ENCODE data around the gene MEFV.
"Not testable (repeated sequence)": the region's sequence is repeated elsewhere in the genome, so short reads cannot be mapped to it uniquely, and the experiment has no call there.

Gene MEFV

GRCh38 chr16:3281222-3281820, 24.9 kb upstream of the MEFV start:
- no peak overlapping the region for H3K4me3 ChIP-seq (ENCODE audit: low read depth, low read length)
- DNase-seq (ENCODE audit: low read depth): no peak
- TF ChIP-seq, protein P1, sequence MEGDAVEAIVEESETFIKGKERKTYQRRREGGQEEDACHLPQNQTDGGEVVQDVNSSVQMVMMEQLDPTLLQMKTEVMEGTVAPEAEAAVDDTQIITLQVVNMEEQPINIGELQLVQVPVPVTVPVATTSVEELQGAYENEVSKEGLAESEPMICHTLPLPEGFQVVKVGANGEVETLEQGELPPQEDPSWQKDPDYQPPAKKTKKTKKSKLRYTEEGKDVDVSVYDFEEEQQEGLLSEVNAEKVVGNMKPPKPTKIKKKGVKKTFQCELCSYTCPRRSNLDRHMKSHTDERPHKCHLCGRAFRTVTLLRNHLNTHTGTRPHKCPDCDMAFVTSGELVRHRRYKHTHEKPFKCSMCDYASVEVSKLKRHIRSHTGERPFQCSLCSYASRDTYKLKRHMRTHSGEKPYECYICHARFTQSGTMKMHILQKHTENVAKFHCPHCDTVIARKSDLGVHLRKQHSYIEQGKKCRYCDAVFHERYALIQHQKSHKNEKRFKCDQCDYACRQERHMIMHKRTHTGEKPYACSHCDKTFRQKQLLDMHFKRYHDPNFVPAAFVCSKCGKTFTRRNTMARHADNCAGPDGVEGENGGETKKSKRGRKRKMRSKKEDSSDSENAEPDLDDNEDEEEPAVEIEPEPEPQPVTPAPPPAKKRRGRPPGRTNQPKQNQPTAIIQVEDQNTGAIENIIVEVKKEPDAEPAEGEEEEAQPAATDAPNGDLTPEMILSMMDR (IDR thresholded peaks at IDR 0.05; ENCODE audit: low read depth, low read length, missing control alignments): no peak

DNA sequence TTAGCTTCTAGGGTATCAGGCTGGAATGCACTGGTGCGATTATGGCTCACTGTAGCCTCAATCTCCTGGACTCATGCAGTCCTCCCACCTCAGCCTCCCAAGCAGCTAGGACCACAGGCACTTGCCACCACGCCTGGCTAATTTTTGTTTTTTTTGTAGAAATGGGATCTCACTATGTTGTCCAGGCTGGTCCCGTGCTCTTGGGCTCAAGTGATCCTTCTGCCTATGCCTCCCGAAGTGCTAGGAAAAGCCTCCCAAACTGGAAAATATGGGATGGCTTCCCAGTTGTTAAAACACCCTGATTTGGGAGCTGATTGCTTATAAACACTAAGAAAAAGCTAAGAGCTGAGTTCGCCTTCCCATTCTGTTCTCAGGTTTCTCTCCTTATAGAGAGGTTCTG, 20.2 kb upstream of the MEFV start:
- H3K4me3 ChIP-seq (ENCODE audit: low read depth, low read length): no peak overlapping the region
- TF ChIP-seq, protein P1 (IDR thresholded peaks at IDR 0.05; ENCODE audit: low read depth, low read length, missing control alignments): no peak
- no peak for DNase-seq (ENCODE audit: low read depth)

DNA sequence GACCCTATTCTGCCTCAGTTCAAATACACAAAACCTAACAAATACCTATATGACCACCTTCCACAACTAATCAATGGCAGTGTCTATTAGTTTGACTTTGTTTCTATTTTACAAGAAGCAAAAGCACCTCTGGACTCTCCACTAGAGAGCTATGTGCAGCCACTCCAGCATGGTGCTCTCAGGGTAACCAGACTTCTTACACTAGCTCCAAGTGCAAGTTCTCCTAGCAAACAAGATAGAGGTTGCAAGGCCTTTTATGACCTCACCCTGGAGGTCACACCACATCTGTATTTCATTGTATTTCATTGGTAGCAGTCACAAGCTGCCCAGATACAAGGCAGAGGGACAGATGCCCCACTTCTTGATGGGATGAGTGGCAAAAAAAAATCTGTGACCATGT, 18.5 kb upstream of the MEFV start:
- DNase-seq (ENCODE audit: low read depth): no peak
- H3K4me3 ChIP-seq (ENCODE audit: low read depth, low read length): no peak overlapping the region
- TF ChIP-seq, protein P1 (IDR thresholded peaks at IDR 0.05; ENCODE audit: low read depth, low read length, missing control alignments): no peak

GRCh38 chr16:3274490-3274889, 18.1 kb upstream of the MEFV start:
- DNase-seq (ENCODE audit: low read depth): no peak
- H3K4me3 ChIP-seq (ENCODE audit: low read depth, low read length): no peak overlapping the region
- TF ChIP-seq, protein P1 (IDR thresholded peaks at IDR 0.05; ENCODE audit: low read depth, low read length, missing control alignments): no peak

DNA sequence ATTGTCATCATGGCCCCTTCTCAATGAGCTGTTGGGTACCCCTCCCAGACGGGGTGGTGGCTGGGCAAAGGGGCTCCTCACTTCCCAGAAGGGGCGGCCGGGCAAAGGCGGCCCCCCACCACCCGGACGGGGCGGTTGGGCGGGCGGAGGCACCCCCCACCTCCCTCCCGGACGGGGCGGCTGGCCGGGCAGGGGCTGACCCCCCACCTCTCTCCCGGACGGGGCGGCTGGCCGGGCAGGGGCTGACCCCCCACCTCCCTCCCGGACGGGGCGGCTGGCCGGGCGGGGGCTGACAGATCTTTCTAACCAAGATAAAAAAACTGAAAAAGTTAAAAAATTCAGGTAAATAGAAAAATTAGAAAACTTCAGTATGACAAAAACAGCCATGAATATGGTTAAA, 14.8 kb upstream of the MEFV start:
- not testable (repeated sequence) for DNase-seq (ENCODE audit: low read depth); H3K4me3 ChIP-seq (ENCODE audit: low read depth, low read length)

GRCh38 chr16:3270718-3271117, 14.3 kb upstream of the MEFV start:
- not testable (repeated sequence) for DNase-seq (ENCODE audit: low read depth); H3K4me3 ChIP-seq (ENCODE audit: low read depth, low read length)

DNA sequence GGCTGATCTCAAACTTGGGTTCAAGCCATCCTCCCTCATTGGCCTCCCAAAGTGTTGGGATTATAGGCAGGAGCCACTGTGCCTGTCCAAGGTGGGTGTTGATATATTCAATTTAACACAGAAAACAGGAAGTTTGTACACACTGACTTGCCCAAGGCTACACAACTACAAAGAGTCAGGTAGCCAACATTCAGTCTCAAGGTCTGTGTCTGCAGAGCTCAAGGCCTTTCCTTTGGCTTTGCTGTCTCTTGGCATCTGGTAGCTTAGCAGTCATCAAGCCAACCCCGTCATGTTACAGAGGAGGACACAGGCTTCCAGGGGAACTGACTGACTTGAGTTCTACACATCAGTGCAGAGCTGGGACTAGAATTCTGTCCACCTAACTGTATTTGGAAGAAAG, 11.9 kb upstream of the MEFV start:
- TF ChIP-seq, protein P1 (IDR thresholded peaks at IDR 0.05; ENCODE audit: low read depth, low read length, missing control alignments): no peak

DNA sequence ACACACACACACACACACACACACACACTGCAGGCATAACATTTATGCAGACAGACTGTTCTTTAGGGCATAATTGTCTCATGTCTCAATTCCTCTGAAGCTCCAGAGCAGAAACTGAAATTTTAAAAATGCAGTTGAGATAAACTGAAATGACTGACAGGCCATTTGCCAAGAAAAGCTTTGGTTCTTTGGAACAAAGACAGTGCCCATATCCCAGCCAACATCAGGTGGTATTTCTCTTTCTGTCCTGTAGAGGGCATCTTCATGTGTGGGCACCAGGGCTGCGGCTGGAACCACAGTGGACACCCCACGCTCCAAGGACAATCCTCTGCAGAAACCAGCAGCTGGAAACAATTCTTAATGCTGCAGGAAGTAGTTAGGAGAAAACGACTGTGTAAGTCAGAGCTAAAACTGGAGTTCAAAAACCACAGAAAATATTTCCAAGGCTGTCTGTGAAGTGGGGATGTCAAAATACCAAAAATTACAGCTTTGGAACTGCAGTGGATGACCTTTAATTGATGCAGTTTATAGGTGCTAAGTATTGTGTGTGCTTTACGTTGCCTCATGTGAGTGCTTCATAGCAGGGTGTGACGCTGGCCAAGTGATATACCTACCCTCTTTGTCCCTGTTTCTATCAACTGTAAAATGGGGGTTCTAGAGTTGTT, 10.6 kb upstream of the MEFV start:
- no peak for DNase-seq (ENCODE audit: low read depth)
- TF ChIP-seq, protein P1 (IDR thresholded peaks at IDR 0.05; ENCODE audit: low read depth, low read length, missing control alignments): peak; percentile 47
- no peak overlapping the region for H3K4me3 ChIP-seq (ENCODE audit: low read depth, low read length)

More for the DNA sequence above, 11.9 kb upstream of the MEFV start:
- H3K4me3 ChIP-seq (ENCODE audit: low read depth, low read length): no peak overlapping the region
- DNase-seq (ENCODE audit: low read depth): no peak
